Loucy (cell line): ENCODE results near the gene GAS7.

Source experiments
- H2AFZ ChIP-seq: fragments of 200-600 bp; sonication (generic); 2 replicates; pipeline ENCODE4 v1.6.0; 2016; ENCODE audit warnings: antibody characterized with exemption, mild to moderate bottlenecking, low read length, moderate library complexity
- H3F3A ChIP-seq: fragments of 200-600 bp; 2 replicates; pipeline ENCODE4 v1.6.0; 2016; ENCODE audit warnings: antibody characterized with exemption, low read depth, mild to moderate bottlenecking
- H3K27me3 ChIP-seq: fragments of 200-600 bp; sonication (generic); 2 replicates; pipeline ENCODE4 v1.6.1; 2014; ENCODE audit warnings: low read length, mild to moderate bottlenecking; ENCODE audit not compliant: insufficient read depth, poor library complexity, severe bottlenecking
- H3K36me3 ChIP-seq: fragments of 200-600 bp; sonication (generic); 2 replicates; pipeline ENCODE4 v1.6.1; 2016; ENCODE audit warnings: low read length; ENCODE audit not compliant: insufficient read depth
- H3K4me1 ChIP-seq: fragments of 200-600 bp; sonication (generic); 2 replicates; pipeline ENCODE4 v1.5.1; 2014; ENCODE audit warnings: low read length, mild to moderate bottlenecking; ENCODE audit not compliant: insufficient read depth, poor library complexity, severe bottlenecking
- H3K4me2 ChIP-seq: fragments of 200-600 bp; sonication (generic); 2 replicates; pipeline ENCODE4 v1.6.0; 2014; ENCODE audit warnings: antibody characterized with exemption, low read length, low read depth, mild to moderate bottlenecking; ENCODE audit not compliant: poor library complexity, severe bottlenecking
- H3K4me3 ChIP-seq: fragments of 200-600 bp; sonication (generic); 2 replicates; pipeline ENCODE4 v1.5.1; 2014; ENCODE audit warnings: low read length, mild to moderate bottlenecking, mixed read lengths; ENCODE audit not compliant: poor library complexity, severe bottlenecking
- H3K79me2 ChIP-seq: fragments of 200-600 bp; sonication (generic); 2 replicates; pipeline ENCODE4 v1.6.1; 2014; ENCODE audit warnings: low read length; ENCODE audit not compliant: insufficient read depth
- H3K9ac ChIP-seq: fragments of 200-600 bp; sonication (generic); 2 replicates; pipeline ENCODE4 v1.6.0; 2014; ENCODE audit warnings: mild to moderate bottlenecking, low read depth, low read length, moderate library complexity; ENCODE audit not compliant: poor library complexity, severe bottlenecking
- H3K9me2 ChIP-seq: fragments of 200-600 bp; sonication (generic); replicated peaks from 2 replicates; pipeline ENCODE4 v1.6.1; 2016; ENCODE audit warnings: low read depth, low read length, mixed read lengths
- H3K9me3 ChIP-seq: fragments of 200-600 bp; sonication (generic); 2 replicates; pipeline ENCODE4 v1.6.1; 2014; ENCODE audit warnings: mild to moderate bottlenecking, antibody characterized with exemption, low read length, low read depth; ENCODE audit not compliant: insufficient read depth
- H4K20me1 ChIP-seq: fragments of 200-600 bp; sonication (generic); 2 replicates; pipeline ENCODE4 v1.6.0; 2014; ENCODE audit warnings: antibody characterized with exemption, low read length, mild to moderate bottlenecking; ENCODE audit not compliant: insufficient read depth, poor library complexity, severe bottlenecking
- EZH2phosphoT487 ChIP-seq: fragments of 200-600 bp; IDR thresholded peaks from 2 replicates; pipeline ENCODE4 v1.6.1; 2018; ENCODE audit warnings: antibody characterized with exemption, mild to moderate bottlenecking, moderate library complexity, borderline replicate concordance
- TF ChIP-seq, protein P1 (sequence below): fragments of 200-600 bp; sonication (generic); conservative IDR thresholded peaks from 2 replicates; pipeline ENCODE4 v1.5.1; 2014; ENCODE audit warnings: mild to moderate bottlenecking, antibody characterized with exemption, low read length

Gene GAS7

DNA sequence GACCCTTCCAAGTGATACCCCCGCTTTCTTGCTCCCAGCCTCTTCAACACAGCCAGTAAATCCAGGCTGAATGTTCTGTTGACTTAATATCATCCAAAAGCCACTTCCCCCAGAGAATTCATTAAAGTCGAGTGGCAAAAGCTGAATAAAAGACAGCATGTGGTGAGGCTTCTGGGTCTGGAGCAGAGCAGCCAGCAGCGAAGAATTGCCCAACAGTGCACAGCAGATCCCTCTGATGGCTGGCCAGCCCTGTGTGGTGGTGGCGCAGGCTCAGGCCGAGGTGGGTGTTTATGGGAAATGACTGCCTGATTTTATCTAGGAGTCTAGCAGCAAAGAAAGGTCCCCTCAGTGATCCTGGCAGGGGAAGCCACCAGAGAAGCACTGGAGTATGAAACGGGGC, 263.0 kb downstream of the GAS7 start:
- Histone ChIP-seq H2AFZ (no peak overlapping the region), H3K4me3 (no peak overlapping the region), H3F3A (no peaks in the 10 kb centered on the region), H3K27me3 (no peaks in the 10 kb centered on the region), H3K79me2 (no peaks in the 10 kb centered on the region), H3K9me3 (no peaks in the 10 kb centered on the region; the same call in 1 of the 2 replicates), H3K4me2 (no peak overlapping the region), H3K9me2 (no peaks in the 10 kb centered on the region), H3K9ac (no peak overlapping the region), H3K36me3 (peaks cover 57% of the 10 kb centered on the region), H4K20me1 (no peaks in the 10 kb centered on the region), H3K4me1 (no peaks in the 10 kb centered on the region)
- TF ChIP-seq, protein P1, sequence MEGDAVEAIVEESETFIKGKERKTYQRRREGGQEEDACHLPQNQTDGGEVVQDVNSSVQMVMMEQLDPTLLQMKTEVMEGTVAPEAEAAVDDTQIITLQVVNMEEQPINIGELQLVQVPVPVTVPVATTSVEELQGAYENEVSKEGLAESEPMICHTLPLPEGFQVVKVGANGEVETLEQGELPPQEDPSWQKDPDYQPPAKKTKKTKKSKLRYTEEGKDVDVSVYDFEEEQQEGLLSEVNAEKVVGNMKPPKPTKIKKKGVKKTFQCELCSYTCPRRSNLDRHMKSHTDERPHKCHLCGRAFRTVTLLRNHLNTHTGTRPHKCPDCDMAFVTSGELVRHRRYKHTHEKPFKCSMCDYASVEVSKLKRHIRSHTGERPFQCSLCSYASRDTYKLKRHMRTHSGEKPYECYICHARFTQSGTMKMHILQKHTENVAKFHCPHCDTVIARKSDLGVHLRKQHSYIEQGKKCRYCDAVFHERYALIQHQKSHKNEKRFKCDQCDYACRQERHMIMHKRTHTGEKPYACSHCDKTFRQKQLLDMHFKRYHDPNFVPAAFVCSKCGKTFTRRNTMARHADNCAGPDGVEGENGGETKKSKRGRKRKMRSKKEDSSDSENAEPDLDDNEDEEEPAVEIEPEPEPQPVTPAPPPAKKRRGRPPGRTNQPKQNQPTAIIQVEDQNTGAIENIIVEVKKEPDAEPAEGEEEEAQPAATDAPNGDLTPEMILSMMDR, result no peak
- TF ChIP-seq EZH2phosphoT487, result no peak

DNA sequence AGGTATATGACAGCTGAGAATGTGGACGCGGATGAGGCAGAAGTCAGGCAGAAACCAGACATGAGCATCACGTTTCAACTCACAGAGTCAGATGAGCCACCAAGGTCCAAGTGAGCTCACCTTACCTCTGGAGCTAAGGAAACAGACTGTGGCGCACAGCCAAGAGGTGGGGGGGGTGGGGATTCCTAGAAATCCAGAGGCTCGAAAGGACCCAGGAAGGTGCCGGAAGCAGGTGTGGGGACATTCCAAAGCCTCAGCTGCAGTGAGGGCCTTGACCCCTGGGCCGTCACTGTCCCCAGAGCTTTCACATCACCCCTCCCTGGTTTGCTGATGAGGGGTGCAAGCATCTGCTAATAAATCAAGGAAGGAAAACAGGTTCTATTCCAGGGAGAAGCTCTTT, 264.1 kb downstream of the GAS7 start:
- no peak for TF ChIP-seq EZH2phosphoT487
- TF ChIP-seq, protein P1, result no peak
- no peaks in the 10 kb centered on the region for H3K4me1 ChIP-seq
- H4K20me1 ChIP-seq, result no peaks in the 10 kb centered on the region
- no peaks in the 10 kb centered on the region for H3K27me3 ChIP-seq
- H3K9me3 ChIP-seq, result no peaks in the 10 kb centered on the region; the same call in 1 of the 2 replicates
- H3K4me3 ChIP-seq, result no peak overlapping the region
- H3K9ac ChIP-seq, result no peak overlapping the region
- H2AFZ ChIP-seq, result no peak overlapping the region
- H3K4me2 ChIP-seq, result no peak overlapping the region
- H3K36me3 ChIP-seq, result peaks cover 47% of the 10 kb centered on the region
- no peaks in the 10 kb centered on the region for H3K79me2 ChIP-seq
- H3K9me2 ChIP-seq, result no peaks in the 10 kb centered on the region
- H3F3A ChIP-seq, result no peaks in the 10 kb centered on the region

DNA sequence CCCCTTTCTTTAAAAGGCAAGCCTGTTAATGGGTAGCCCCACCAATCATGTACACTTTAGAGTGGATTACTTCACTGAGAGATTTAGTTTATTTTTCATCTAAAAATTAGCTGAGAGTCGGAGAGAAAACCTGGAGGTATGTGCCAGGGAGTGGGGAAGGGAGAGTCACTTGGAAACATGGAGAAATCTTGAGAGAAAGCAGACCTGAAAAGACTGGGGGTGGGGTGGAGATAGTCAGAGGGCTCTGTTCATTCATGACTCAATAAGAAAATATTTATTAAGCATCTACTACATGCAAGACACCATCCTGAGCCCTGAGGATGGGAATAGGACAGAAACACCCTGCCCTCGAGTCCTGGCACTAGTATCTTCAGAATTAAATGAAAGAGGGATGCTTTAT, 265.9 kb downstream of the GAS7 start:
- H3K4me3 ChIP-seq, result no peak overlapping the region

More for the DNA sequence above, 265.9 kb downstream of the GAS7 start:
- Histone ChIP-seq H3K4me2 (no peak overlapping the region), H3K36me3 (peaks cover 29% of the 10 kb centered on the region; the same call in 1 of the 2 replicates), H3F3A (no peaks in the 10 kb centered on the region), H4K20me1 (no peaks in the 10 kb centered on the region), H3K9me3 (no peaks in the 10 kb centered on the region), H3K79me2 (no peaks in the 10 kb centered on the region), H3K4me1 (no peaks in the 10 kb centered on the region), H3K27me3 (no peaks in the 10 kb centered on the region), H3K9ac (no peak overlapping the region), H3K9me2 (no peaks in the 10 kb centered on the region), H2AFZ (no peak overlapping the region)
- TF ChIP-seq, protein P1, result no peak
- no peak for TF ChIP-seq EZH2phosphoT487
